ENCODE results near the gene LRRC47. TPM values are rescaled to one million over a fixed set of nuclear protein-coding genes. Genes with fewer than 3 reads are reported as not detected.
A peak's percentile ranks its signal among the peaks of the same experiment; 100 is the strongest.

LRRC47 gene
- total and polyA plus RNA-seq, 2 of the 13 experiments (the other 11 are each of a cell fraction or from before 2014, with no cell fraction given), result 18.3 to 52.5 TPM

GRCh38 chr1:3746830-3747521 is 49.3 kb downstream of the LRRC47 start (continued):
- TF ChIP-seq THAP9 (CRISPR knock-in tag; IDR thresholded peaks at IDR 0.05; ENCODE audit: borderline replicate concordance), result no peak
- 0 out of 2 replicates have a peak, but pooled peaks have one; percentile 10 for TF ChIP-seq SRY (CRISPR knock-in tag; IDR thresholded peaks at IDR 0.05)
- no peak for TF ChIP-seq ATAD3A (CRISPR knock-in tag; IDR thresholded peaks at IDR 0.05)

- peaks cover 6% of the 10 kb centered on the region for H3K79me2 ChIP-seq (ENCODE audit: insufficient read depth, low read length)
- in situ Hi-C loops (cut with HindIII; ENCODE audit: extremely low pct_ligation_motif_present, low pct_unique_long_range_greater_than_20kb), result no loop called here
- H3K9ac ChIP-seq (ENCODE audit: insufficient read depth, low read depth, low read length), result peak overlapping the region; percentile 78
- ATAC-seq (peak; percentile 35), DNase-seq (ENCODE audit: low spot score) (no peak), FAIRE-seq (no peak)
- H3K27ac ChIP-seq (ENCODE audit: extremely low read length, insufficient read depth, low read length), result no peak overlapping the region
- 56% methylated on average over 5 of the region's 35 CpGs for WGBS (ENCODE audit: low lambda C conversion rate)
- intact Hi-C loops (cut with micrococcal nuclease; ENCODE audit: unreplicated experiment), result no loop called here
- no peak overlapping the region for H2AFZ ChIP-seq (ENCODE audit: low read length)
- H3K9me3 ChIP-seq (ENCODE audit: low read length), result no peaks in the 10 kb centered on the region
- peak overlapping the region; percentile 72 to 96 (median 84) for H3K4me3 ChIP-seq (replicated peaks in 1 of 3; ENCODE audit: insufficient read depth in 1 of 3, low read depth in 2 of 3, low read length in 3 of 3)
- ChIA-PET CTCF (ENCODE audit: low intra/inter-chr PET ratio, low total read pairs) (no interaction called here), POLR2A (no interaction called here)
- peak overlapping the region; percentile 85 for H3K4me2 ChIP-seq (ENCODE audit: low read depth, low read length)
- peaks cover 3 to 8% of the 10 kb centered on the region in 2 experiments; a peak in 3 of 5 replicates for H3K27me3 ChIP-seq (ENCODE audit: control insufficient read depth in 1 of 2, insufficient read depth in 2 of 2, low read length in 2 of 2)
- H4K20me1 ChIP-seq (ENCODE audit: insufficient read depth, low read length), result no peaks in the 10 kb centered on the region
- H3K4me1 ChIP-seq (ENCODE audit: insufficient read depth, low read length), result peaks cover 31% of the 10 kb centered on the region
- peaks cover 3 to 18% of the 10 kb centered on the region in 2 experiments; a peak in 4 of 5 replicates for H3K36me3 ChIP-seq (replicated peaks in 1 of 2; ENCODE audit: control insufficient read depth in 1 of 2, insufficient read depth in 2 of 2, low read length in 2 of 2)
- BruUV-seq (replicated peaks), result no TSS peak
- no peak for TF ChIP-seq PAWR (CRISPR knock-in tag; IDR thresholded peaks at IDR 0.05; ENCODE audit: borderline replicate concordance)
- TF ChIP-seq ZNF766 (CRISPR knock-in tag; IDR thresholded peaks at IDR 0.05; ENCODE audit: borderline replicate concordance), result no peak
- no peak for TF ChIP-seq ZBTB42 (CRISPR knock-in tag; IDR thresholded peaks at IDR 0.05)
- no peak for TF ChIP-seq SYNCRIP (IDR thresholded peaks at IDR 0.05; ENCODE audit: insufficient read depth, low read depth, low read length)
- no peak for TF ChIP-seq ZNF281 (CRISPR knock-in tag; IDR thresholded peaks at IDR 0.05; ENCODE audit: borderline replicate concordance)
- no peak for TF ChIP-seq ZNF234 (CRISPR knock-in tag; conservative IDR thresholded peaks at IDR 0.05)
- TF ChIP-seq NR1H2 (CRISPR knock-in tag; IDR thresholded peaks at IDR 0.05; ENCODE audit: borderline replicate concordance, low read depth), result no peak
- TF ChIP-seq TEAD3 (CRISPR knock-in tag; optimal IDR thresholded peaks at IDR 0.05; ENCODE audit: borderline replicate concordance), result no peak
- TF ChIP-seq ZSCAN31 (CRISPR knock-in tag; IDR thresholded peaks at IDR 0.05; ENCODE audit: low read depth), result 0 out of 2 replicates have a peak, but pooled peaks have one; percentile 17
- no peak for TF ChIP-seq MTA3 (CRISPR knock-in tag; IDR thresholded peaks at IDR 0.05)
- TF ChIP-seq ZNF225 (CRISPR knock-in tag; IDR thresholded peaks at IDR 0.05), result 0 out of 2 replicates have a peak, but pooled peaks have one; percentile 9
- 0 out of 2 replicates have a peak, but pooled peaks have one; percentile 47 for TF ChIP-seq ZFP91 (CRISPR knock-in tag; IDR thresholded peaks at IDR 0.05; ENCODE audit: borderline replicate concordance)
- TF ChIP-seq SRY (CRISPR knock-in tag; IDR thresholded peaks at IDR 0.05), result 0 out of 2 replicates have a peak, but pooled peaks have one; percentile 48
These were observed 49.9 kb downstream of the LRRC47 start for GRCh38 chr1:3746389-3746829.
